ENCODE results near the gene PRAC2.

Gene PRAC2

GRCh38 chr17:48734333-48735061, 11.5 kb downstream of the PRAC2 start:
- DNase-seq = no peak

GRCh38 chr17:48735062-48735351, 12.0 kb downstream of the PRAC2 start:
- DNase-seq = no peak

- no peak for DNase-seq
Observed at GRCh38 chr17:48737330-48738043, 14.5 kb downstream of the PRAC2 start.

GRCh38 chr17:48738424-48738802, 15.4 kb downstream of the PRAC2 start:
- no peak for DNase-seq

GRCh38 chr17:48738803-48739526, 16.0 kb downstream of the PRAC2 start:
- DNase-seq = no peak

GRCh38 chr17:48740537-48740936, 17.6 kb downstream of the PRAC2 start:
- DNase-seq = no peak

- DNase-seq = no peak
Observed at GRCh38 chr17:48745381-48746275, 22.6 kb downstream of the PRAC2 start.

GRCh38 chr17:48746916-48747444, 24.0 kb downstream of the PRAC2 start:
- no peak for DNase-seq

- no peak for DNase-seq
Observed at GRCh38 chr17:48747445-48748363, 24.7 kb downstream of the PRAC2 start.

GRCh38 chr17:48748718-48749566, 26.0 kb downstream of the PRAC2 start:
- DNase-seq = no peak

- DNase-seq = no peak
Observed at GRCh38 chr17:48749621-48750553, 26.9 kb downstream of the PRAC2 start.

GRCh38 chr17:48751172-48751571, 28.2 kb downstream of the PRAC2 start:
- no peak for DNase-seq

- DNase-seq = no peak
Observed at GRCh38 chr17:48751733-48752398, 28.9 kb downstream of the PRAC2 start.

GRCh38 chr17:48752399-48753288, 29.7 kb downstream of the PRAC2 start:
- DNase-seq = no peak

GRCh38 chr17:48753794-48754499, 31.0 kb downstream of the PRAC2 start:
- no peak for DNase-seq

- DNase-seq = no peak
Observed at GRCh38 chr17:48754500-48755261, 31.7 kb downstream of the PRAC2 start.
